H9 (cell line): ENCODE data around the gene PARP16. TPM values are rescaled to one million over a fixed set of nuclear protein-coding genes. Genes with fewer than 3 reads are reported as not detected.

ENCODE experiments used
- DNase-seq: peaks from one replicate; pipeline ENCODE4 v3.0.0-alpha.2; 2017
- H2AFZ ChIP-seq: one replicate; pipeline ENCODE4 v1.6.1; 2013; ENCODE audit warnings: mild to moderate bottlenecking, low read length, control low read depth, moderate library complexity
- H2AK5ac ChIP-seq: 2 replicates; pipeline ENCODE4 v1.6.1; 2013; ENCODE audit warnings: low read length, control low read depth, mixed read lengths; ENCODE audit not compliant: insufficient read length
- H2BK120ac ChIP-seq: one replicate; pipeline ENCODE4 v1.6.1; 2013; ENCODE audit warnings: low read depth, mild to moderate bottlenecking, low read length, control low read depth, inconsistent platforms; ENCODE audit not compliant: poor library complexity, severe bottlenecking
- H2BK12ac ChIP-seq: 2 replicates; pipeline ENCODE4 v1.6.1; 2013; ENCODE audit warnings: low read length, control low read depth, mixed read lengths, low read depth; ENCODE audit not compliant: insufficient read length
- H2BK15ac ChIP-seq: 2 replicates; pipeline ENCODE4 v1.6.1; 2013; ENCODE audit warnings: low read depth, low read length, control low read depth
- H2BK20ac ChIP-seq: one replicate; pipeline ENCODE4 v1.6.1; 2013; ENCODE audit warnings: low read depth, mild to moderate bottlenecking, low read length, control low read depth, inconsistent platforms; ENCODE audit not compliant: poor library complexity, severe bottlenecking
- H2BK5ac ChIP-seq: 2 replicates; pipeline ENCODE4 v1.6.1; 2013; ENCODE audit warnings: low read length, control low read depth, mixed read lengths; ENCODE audit not compliant: insufficient read length
- H3K14ac ChIP-seq: 2 replicates; pipeline ENCODE4 v1.6.1; 2013; ENCODE audit warnings: low read length, control low read depth; ENCODE audit not compliant: insufficient read depth
- H3K18ac ChIP-seq: 2 replicates; pipeline ENCODE4 v1.6.1; 2013; ENCODE audit warnings: low read depth, mild to moderate bottlenecking, mixed read lengths, low read length, control low read depth; ENCODE audit not compliant: insufficient read length
- H3K23ac ChIP-seq: 2 replicates; pipeline ENCODE4 v1.6.1; 2013; ENCODE audit warnings: low read length, control low read depth, mixed read lengths, low read depth; ENCODE audit not compliant: insufficient read length
- H3K23me2 ChIP-seq: 2 replicates; pipeline ENCODE4 v1.6.1; 2013; ENCODE audit warnings: low read depth, mild to moderate bottlenecking, mixed read lengths, low read length, control low read depth; ENCODE audit not compliant: insufficient read length, poor library complexity, severe bottlenecking
- H3K27ac ChIP-seq: 2 replicates; pipeline ENCODE4 v1.5.1; 2013; ENCODE audit warnings: low read length, control low read depth, mixed read lengths, low read depth; ENCODE audit not compliant: insufficient read length
- H3K27me3 ChIP-seq: 2 replicates; pipeline ENCODE4 v1.6.1; 2013; ENCODE audit warnings: low read length, control low read depth, inconsistent platforms; ENCODE audit not compliant: insufficient read depth
- H3K4ac ChIP-seq: 2 replicates; pipeline ENCODE4 v1.6.1; 2013; ENCODE audit warnings: low read depth, mild to moderate bottlenecking, control low read depth, inconsistent platforms, low read length, moderate library complexity
- H3K4me1 ChIP-seq: 2 replicates; pipeline ENCODE4 v1.6.1; 2013; ENCODE audit warnings: low read length, control low read depth, inconsistent platforms; ENCODE audit not compliant: insufficient read depth
- H3K4me2 ChIP-seq: 2 replicates; pipeline ENCODE4 v1.6.1; 2013; ENCODE audit warnings: low read length, control low read depth, mixed read lengths; ENCODE audit not compliant: insufficient read length, insufficient read depth
- H3K56ac ChIP-seq: 2 replicates; pipeline ENCODE4 v1.6.1; 2013; ENCODE audit warnings: low read depth, mild to moderate bottlenecking, mixed read lengths, low read length, control low read depth; ENCODE audit not compliant: insufficient read length
- H3K79me1 ChIP-seq: 2 replicates; pipeline ENCODE4 v1.6.1; 2013; ENCODE audit warnings: low read depth, mild to moderate bottlenecking, moderate library complexity, low read length, control low read depth, inconsistent platforms; ENCODE audit not compliant: insufficient read depth, poor library complexity, severe bottlenecking
- H3K79me2 ChIP-seq: 2 replicates; pipeline ENCODE4 v1.6.1; 2013; ENCODE audit warnings: low read length, control low read depth, inconsistent platforms; ENCODE audit not compliant: insufficient read depth
- H3K9ac ChIP-seq: 2 replicates; pipeline ENCODE4 v1.6.1; 2013; ENCODE audit warnings: low read length, control low read depth, mixed read lengths; ENCODE audit not compliant: insufficient read length; ENCODE audit errors: extremely low read depth
- H3K9me3 ChIP-seq: one replicate; pipeline ENCODE4 v1.6.1; 2013; ENCODE audit warnings: low read depth, low read length, inconsistent platforms; ENCODE audit not compliant: control insufficient read depth
- H3T11ph ChIP-seq: one replicate; pipeline ENCODE4 v1.6.1; 2013; ENCODE audit warnings: mild to moderate bottlenecking, low read length, control low read depth, inconsistent platforms
- H4K20me1 ChIP-seq: one replicate; pipeline ENCODE4 v1.6.1; 2013; ENCODE audit not compliant: control insufficient read depth, insufficient read length, insufficient read depth
- H4K5ac ChIP-seq: 2 replicates; pipeline ENCODE4 v1.6.1; 2013; ENCODE audit warnings: low read depth, mild to moderate bottlenecking, mixed read lengths, low read length, control low read depth; ENCODE audit not compliant: insufficient read length
- H4K8ac ChIP-seq: replicated peaks from 2 replicates; pipeline ENCODE4 v1.6.1; 2013; ENCODE audit warnings: low read length, control low read depth, mixed read lengths, low read depth; ENCODE audit not compliant: insufficient read length
- H4K91ac ChIP-seq: 2 replicates; pipeline ENCODE4 v1.6.1; 2013; ENCODE audit warnings: low read depth, mild to moderate bottlenecking, moderate library complexity, mixed read lengths, low read length, control low read depth; ENCODE audit not compliant: insufficient read length
- H3K27ac Mint-ChIP-seq, 3 experiments: 2 replicates in 2 of 3; 3 replicates in 1 of 3; pipeline ENCODE4 v1.8.0; 2020 to 2021; ENCODE audit warnings: mixed read lengths in 3 of 3, mild to moderate bottlenecking in 1 of 3, moderate library complexity in 1 of 3
- H3K27me3 Mint-ChIP-seq: 2 replicates; pipeline ENCODE4 v1.8.0; 2021; ENCODE audit warnings: low read depth, mild to moderate bottlenecking, moderate library complexity, mixed read lengths
- H3K36me3 Mint-ChIP-seq, 3 experiments: 2 replicates in 2 of 3; 3 replicates in 1 of 3; pipeline ENCODE4 v1.8.0; 2020 to 2021; ENCODE audit warnings: low read depth in 3 of 3, mixed read lengths in 3 of 3; ENCODE audit not compliant: insufficient read depth in 1 of 3
- H3K4me1 Mint-ChIP-seq, 2 experiments: 2 replicates each; pipeline ENCODE4 v1.8.0; 2020; ENCODE audit warnings: mixed read lengths in 2 of 2
- H3K4me3 Mint-ChIP-seq, 2 experiments: 2 replicates in 1 of 2; 3 replicates in 1 of 2; pipeline ENCODE4 v1.8.0; 2020 to 2021; ENCODE audit warnings: mild to moderate bottlenecking in 2 of 2, mixed read lengths in 2 of 2, moderate library complexity in 1 of 2
- H3K9me3 Mint-ChIP-seq, 2 experiments: 2 replicates in 1 of 2; 3 replicates in 1 of 2; pipeline ENCODE4 v1.8.0; 2020; ENCODE audit warnings: mild to moderate bottlenecking in 2 of 2, mixed read lengths in 2 of 2, moderate library complexity in 1 of 2
- CTCF ChIP-seq: fragments of 200-600 bp; sonication (generic); conservative IDR thresholded peaks from 3 replicates; pipeline ENCODE4 v1.8.0; 2021; ENCODE audit warnings: antibody characterized with exemption, mild to moderate bottlenecking
- WGBS: extraction: QIAGEN DNeasy Blood & Tissue Kit; methylation state at CpG from one replicate; pipeline ENCODE4 v1.1.7; 2013; ENCODE audit warnings: missing lambda C conversion rate, low lambda C conversion rate, mixed read lengths; ENCODE audit not compliant: insufficient read length; ENCODE audit errors: extremely low coverage; 5-methylcytosine and 5-hydroxymethylcytosine counted together
- total RNA-seq: library from RNA; stranded (reverse); gene quantifications from 2 replicates; pipeline ENCODE4 v1.2.1, GENCODE V29; 2021

PARP16 gene
- total RNA-seq, 1 experiment from 2014 or later = 3.9 TPM

- Histone ChIP-seq H3K23ac (no peak overlapping the region), H3K4me2 (no peak overlapping the region), H3K27ac (no peak overlapping the region), H4K5ac (no peak overlapping the region), H2AFZ (no peak overlapping the region), H3K9ac (no peak overlapping the region), H3K4me1 (peaks cover 2% of the 10 kb centered on the region; the same call in 1 of the 2 replicates), H2BK5ac (no peak overlapping the region), H2AK5ac (no peak overlapping the region), H4K8ac (no peak overlapping the region), H3K27me3 (0 out of 2 replicates have a peak, but pooled peaks cover 2% of the 10 kb centered on the region), H4K20me1 (no peaks in the 10 kb centered on the region), H3K18ac (no peak overlapping the region), H3K4ac (no peak overlapping the region), H2BK20ac (no peak overlapping the region), H3K9me3 (no peaks in the 10 kb centered on the region), H3T11ph (no peak overlapping the region), H2BK15ac (no peak overlapping the region), H4K91ac (no peak overlapping the region), H3K23me2 (peaks cover 11% of the 10 kb centered on the region), H2BK120ac (no peak overlapping the region), H3K56ac (no peak overlapping the region), H2BK12ac (no peak overlapping the region), H3K79me2 (no peaks in the 10 kb centered on the region), H3K14ac (no peak overlapping the region), H3K79me1 (no peaks in the 10 kb centered on the region)
- H3K9me3 Mint-ChIP-seq = no peaks in the 10 kb centered on the region; a peak in 1 of 5 replicates
- H3K27me3 Mint-ChIP-seq = peaks cover 13% of the 10 kb centered on the region
- no peak overlapping the region for H3K4me3 Mint-ChIP-seq
- no peak overlapping the region for H3K27ac Mint-ChIP-seq
- no peaks in the 10 kb centered on the region for H3K36me3 Mint-ChIP-seq
- no peak for DNase-seq
- TF ChIP-seq CTCF = no peak
- no CpG with 5 or more reads among the region's 7 CpGs for WGBS
- peaks cover 17 to 20% of the 10 kb centered on the region in 2 experiments for H3K4me1 Mint-ChIP-seq
These were observed 3.5 kb upstream of the PARP16 start for GRCh38 chr15:65290228-65290627.
